K562 (cell line): ENCODE data around the gene POLR2L. TPM values are rescaled to one million over a fixed set of nuclear protein-coding genes. Genes with fewer than 3 reads are reported as not detected.

Experiments used
- BRCA1 ChIP-seq, 2 experiments: fragments of 450-650 bp in 1 of 2; sonication (generic) in 1 of 2; formaldehyde crosslinking in 1 of 2; IDR thresholded peaks; 2 replicates each; pipeline versions ENCODE4 v1.5.0 to v1.6.1; 2017 to 2020; ENCODE audit warnings: mild to moderate bottlenecking in 1 of 2, missing genetic modification reagents in 1 of 2
- ELF2 ChIP-seq: fragments of 250-450 bp; sonication (Bioruptor Pico); IDR thresholded peaks from 2 replicates; pipeline ENCODE4 v1.5.0; 2021; ENCODE audit warnings: mild to moderate bottlenecking
- MBD2 ChIP-seq: sonication (generic); IDR thresholded peaks from 2 replicates; pipeline ENCODE4 v1.6.1; 2016; ENCODE audit warnings: low read depth, borderline replicate concordance
- POLR2AphosphoS5 ChIP-seq: IDR thresholded peaks from 2 replicates; pipeline ENCODE4 v1.6.1; 2011; ENCODE audit warnings: mild to moderate bottlenecking, low read depth, low read length, moderate library complexity; ENCODE audit not compliant: control insufficient read depth, insufficient read depth
- RBFOX2 ChIP-seq: fragments of 200-400 bp; formaldehyde crosslinking; IDR thresholded peaks from 2 replicates; pipeline ENCODE4 v1.6.1; 2017; ENCODE audit warnings: low read depth, mild to moderate bottlenecking, low read length, moderate library complexity
- RBM34 ChIP-seq: fragments of 200-400 bp; formaldehyde crosslinking; IDR thresholded peaks from 2 replicates; pipeline ENCODE4 v1.6.1; 2018; ENCODE audit warnings: low read length, borderline replicate concordance; ENCODE audit not compliant: insufficient read depth
- SAP30 ChIP-seq: fragments of 200-600 bp; sonication (generic); IDR thresholded peaks from 2 replicates; pipeline ENCODE4 v1.6.1; 2012; ENCODE audit warnings: borderline replicate concordance, low read depth, mild to moderate bottlenecking, moderate library complexity, low read length, control low read depth, inconsistent platforms; ENCODE audit not compliant: insufficient read depth, poor library complexity, severe bottlenecking
- ZFPM2 ChIP-seq: fragments of 250-450 bp; sonication (Bioruptor Pico); IDR thresholded peaks from 2 replicates; pipeline ENCODE4 v1.5.1; 2022; ENCODE audit warnings: mild to moderate bottlenecking
- ZNF121 ChIP-seq: sonication (generic); formaldehyde crosslinking; conservative IDR thresholded peaks from 2 replicates; pipeline ENCODE4 v1.8.0; 2022; ENCODE audit warnings: missing genetic modification reagents
- ZNF347 ChIP-seq: fragments of 450-650 bp; formaldehyde crosslinking; IDR thresholded peaks from 2 replicates; pipeline ENCODE4 v1.4.0; 2020; ENCODE audit warnings: low read depth, mild to moderate bottlenecking, moderate library complexity
- polyA plus RNA-seq, 8 experiments: library from polyadenylated mRNA; depleted of rRNA in 4 of 8; stranded (reverse) in 5 of 8; unstranded in 3 of 8; fragments of >200 nt; fragmentation: Nextera tagmentation in 2 of 8; fragmentation: Illumina TruSeq in 1 of 8; extraction: Ambion mirVana in 2 of 8; extraction: Trizol in 1 of 8; gene quantifications; 2 replicates each; pipeline versions ENCODE4 v1.2.1 to v1.2.3, GENCODE V29; 2011 to 2014; ENCODE audit warnings: inconsistent platforms in 1 of 8, missing spikeins in 1 of 8
- total RNA-seq, 7 experiments: library from RNA; depleted of rRNA in 6 of 7; stranded (reverse); fragments of >200 nt in 6 of 7; fragmentation: Illumina TruSeq in 2 of 7; extraction: Trizol in 2 of 7; gene quantifications; 2 replicates each; pipeline versions ENCODE4 v1.2.1 to v1.2.3, GENCODE V29; 2011 to 2021; ENCODE audit warnings: low replicate concordance in 1 of 7
- TF ChIP-seq, protein P1 (sequence below): fragments of 450-650 bp; IDR thresholded peaks from 2 replicates; pipeline ENCODE4 v1.7.0; 2016; ENCODE audit warnings: borderline replicate concordance
- TF ChIP-seq, protein P2 (sequence below): fragments of 450-650 bp; IDR thresholded peaks from 2 replicates; pipeline ENCODE4 v1.6.1; 2016; ENCODE audit warnings: mild to moderate bottlenecking, moderate library complexity
- TF ChIP-seq, protein P3 (sequence below): fragments of 450-650 bp; IDR thresholded peaks from 2 replicates; pipeline ENCODE4 v1.6.1; 2016

Gene POLR2L
- total and polyA plus RNA-seq, 9 of the 15 experiments (the other 6 are each of a cell fraction or from before 2014, with no cell fraction given), result 38.3 to 688 (median 108) TPM

DNA sequence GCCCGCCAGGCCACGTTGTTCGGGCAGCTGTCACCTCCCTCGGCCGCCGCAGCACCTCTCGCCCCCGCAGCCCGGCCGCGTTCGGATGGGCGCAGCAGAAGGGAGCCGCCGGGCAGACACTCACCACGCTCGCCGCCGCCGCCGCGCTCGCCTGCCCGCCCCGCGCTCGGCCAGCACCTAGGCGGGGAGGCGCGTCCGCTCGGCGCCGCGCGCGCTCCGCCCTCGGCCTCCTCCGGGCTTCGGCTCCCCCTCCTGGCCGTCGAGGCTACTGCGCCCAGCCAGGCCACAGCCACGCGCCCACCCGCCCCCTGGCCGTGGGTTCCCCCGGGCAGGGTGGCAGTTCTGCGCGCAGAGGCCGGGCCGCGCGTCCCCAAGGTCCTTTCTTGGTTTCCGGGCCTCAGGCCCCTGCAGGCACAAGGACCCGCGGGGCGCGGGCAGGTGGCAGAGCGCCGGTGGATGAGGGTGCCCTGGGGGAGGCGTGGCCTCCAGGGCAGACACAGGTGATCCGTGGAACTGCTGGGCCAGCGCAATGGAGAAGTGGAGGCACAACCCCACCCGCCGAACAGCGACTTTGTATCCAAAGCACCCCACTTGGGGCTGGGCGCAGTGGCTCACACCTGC lies 44.1 kb downstream of the POLR2L start, which contains the start of gene SLC25A22 (continued):
- TF ChIP-seq RBM34 (no peak), MBD2 (no peak), SAP30 (no peak), ZNF347 (no peak), RBFOX2 (peak; percentile 42), ZFPM2 (CRISPR knock-in tag) (no peak), POLR2AphosphoS5 (no peak), ELF2 (CRISPR knock-in tag) (no peak), ZNF121 (CRISPR knock-in tag) (no peak), BRCA1 (IDR thresholded peaks at IDR 0.05) (no peak), BRCA1 (CRISPR knock-in tag; IDR thresholded peaks at IDR 0.05) (no peak)
- TF ChIP-seq, protein P1, sequence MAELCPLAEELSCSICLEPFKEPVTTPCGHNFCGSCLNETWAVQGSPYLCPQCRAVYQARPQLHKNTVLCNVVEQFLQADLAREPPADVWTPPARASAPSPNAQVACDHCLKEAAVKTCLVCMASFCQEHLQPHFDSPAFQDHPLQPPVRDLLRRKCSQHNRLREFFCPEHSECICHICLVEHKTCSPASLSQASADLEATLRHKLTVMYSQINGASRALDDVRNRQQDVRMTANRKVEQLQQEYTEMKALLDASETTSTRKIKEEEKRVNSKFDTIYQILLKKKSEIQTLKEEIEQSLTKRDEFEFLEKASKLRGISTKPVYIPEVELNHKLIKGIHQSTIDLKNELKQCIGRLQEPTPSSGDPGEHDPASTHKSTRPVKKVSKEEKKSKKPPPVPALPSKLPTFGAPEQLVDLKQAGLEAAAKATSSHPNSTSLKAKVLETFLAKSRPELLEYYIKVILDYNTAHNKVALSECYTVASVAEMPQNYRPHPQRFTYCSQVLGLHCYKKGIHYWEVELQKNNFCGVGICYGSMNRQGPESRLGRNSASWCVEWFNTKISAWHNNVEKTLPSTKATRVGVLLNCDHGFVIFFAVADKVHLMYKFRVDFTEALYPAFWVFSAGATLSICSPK, result no peak
- TF ChIP-seq, protein P2, sequence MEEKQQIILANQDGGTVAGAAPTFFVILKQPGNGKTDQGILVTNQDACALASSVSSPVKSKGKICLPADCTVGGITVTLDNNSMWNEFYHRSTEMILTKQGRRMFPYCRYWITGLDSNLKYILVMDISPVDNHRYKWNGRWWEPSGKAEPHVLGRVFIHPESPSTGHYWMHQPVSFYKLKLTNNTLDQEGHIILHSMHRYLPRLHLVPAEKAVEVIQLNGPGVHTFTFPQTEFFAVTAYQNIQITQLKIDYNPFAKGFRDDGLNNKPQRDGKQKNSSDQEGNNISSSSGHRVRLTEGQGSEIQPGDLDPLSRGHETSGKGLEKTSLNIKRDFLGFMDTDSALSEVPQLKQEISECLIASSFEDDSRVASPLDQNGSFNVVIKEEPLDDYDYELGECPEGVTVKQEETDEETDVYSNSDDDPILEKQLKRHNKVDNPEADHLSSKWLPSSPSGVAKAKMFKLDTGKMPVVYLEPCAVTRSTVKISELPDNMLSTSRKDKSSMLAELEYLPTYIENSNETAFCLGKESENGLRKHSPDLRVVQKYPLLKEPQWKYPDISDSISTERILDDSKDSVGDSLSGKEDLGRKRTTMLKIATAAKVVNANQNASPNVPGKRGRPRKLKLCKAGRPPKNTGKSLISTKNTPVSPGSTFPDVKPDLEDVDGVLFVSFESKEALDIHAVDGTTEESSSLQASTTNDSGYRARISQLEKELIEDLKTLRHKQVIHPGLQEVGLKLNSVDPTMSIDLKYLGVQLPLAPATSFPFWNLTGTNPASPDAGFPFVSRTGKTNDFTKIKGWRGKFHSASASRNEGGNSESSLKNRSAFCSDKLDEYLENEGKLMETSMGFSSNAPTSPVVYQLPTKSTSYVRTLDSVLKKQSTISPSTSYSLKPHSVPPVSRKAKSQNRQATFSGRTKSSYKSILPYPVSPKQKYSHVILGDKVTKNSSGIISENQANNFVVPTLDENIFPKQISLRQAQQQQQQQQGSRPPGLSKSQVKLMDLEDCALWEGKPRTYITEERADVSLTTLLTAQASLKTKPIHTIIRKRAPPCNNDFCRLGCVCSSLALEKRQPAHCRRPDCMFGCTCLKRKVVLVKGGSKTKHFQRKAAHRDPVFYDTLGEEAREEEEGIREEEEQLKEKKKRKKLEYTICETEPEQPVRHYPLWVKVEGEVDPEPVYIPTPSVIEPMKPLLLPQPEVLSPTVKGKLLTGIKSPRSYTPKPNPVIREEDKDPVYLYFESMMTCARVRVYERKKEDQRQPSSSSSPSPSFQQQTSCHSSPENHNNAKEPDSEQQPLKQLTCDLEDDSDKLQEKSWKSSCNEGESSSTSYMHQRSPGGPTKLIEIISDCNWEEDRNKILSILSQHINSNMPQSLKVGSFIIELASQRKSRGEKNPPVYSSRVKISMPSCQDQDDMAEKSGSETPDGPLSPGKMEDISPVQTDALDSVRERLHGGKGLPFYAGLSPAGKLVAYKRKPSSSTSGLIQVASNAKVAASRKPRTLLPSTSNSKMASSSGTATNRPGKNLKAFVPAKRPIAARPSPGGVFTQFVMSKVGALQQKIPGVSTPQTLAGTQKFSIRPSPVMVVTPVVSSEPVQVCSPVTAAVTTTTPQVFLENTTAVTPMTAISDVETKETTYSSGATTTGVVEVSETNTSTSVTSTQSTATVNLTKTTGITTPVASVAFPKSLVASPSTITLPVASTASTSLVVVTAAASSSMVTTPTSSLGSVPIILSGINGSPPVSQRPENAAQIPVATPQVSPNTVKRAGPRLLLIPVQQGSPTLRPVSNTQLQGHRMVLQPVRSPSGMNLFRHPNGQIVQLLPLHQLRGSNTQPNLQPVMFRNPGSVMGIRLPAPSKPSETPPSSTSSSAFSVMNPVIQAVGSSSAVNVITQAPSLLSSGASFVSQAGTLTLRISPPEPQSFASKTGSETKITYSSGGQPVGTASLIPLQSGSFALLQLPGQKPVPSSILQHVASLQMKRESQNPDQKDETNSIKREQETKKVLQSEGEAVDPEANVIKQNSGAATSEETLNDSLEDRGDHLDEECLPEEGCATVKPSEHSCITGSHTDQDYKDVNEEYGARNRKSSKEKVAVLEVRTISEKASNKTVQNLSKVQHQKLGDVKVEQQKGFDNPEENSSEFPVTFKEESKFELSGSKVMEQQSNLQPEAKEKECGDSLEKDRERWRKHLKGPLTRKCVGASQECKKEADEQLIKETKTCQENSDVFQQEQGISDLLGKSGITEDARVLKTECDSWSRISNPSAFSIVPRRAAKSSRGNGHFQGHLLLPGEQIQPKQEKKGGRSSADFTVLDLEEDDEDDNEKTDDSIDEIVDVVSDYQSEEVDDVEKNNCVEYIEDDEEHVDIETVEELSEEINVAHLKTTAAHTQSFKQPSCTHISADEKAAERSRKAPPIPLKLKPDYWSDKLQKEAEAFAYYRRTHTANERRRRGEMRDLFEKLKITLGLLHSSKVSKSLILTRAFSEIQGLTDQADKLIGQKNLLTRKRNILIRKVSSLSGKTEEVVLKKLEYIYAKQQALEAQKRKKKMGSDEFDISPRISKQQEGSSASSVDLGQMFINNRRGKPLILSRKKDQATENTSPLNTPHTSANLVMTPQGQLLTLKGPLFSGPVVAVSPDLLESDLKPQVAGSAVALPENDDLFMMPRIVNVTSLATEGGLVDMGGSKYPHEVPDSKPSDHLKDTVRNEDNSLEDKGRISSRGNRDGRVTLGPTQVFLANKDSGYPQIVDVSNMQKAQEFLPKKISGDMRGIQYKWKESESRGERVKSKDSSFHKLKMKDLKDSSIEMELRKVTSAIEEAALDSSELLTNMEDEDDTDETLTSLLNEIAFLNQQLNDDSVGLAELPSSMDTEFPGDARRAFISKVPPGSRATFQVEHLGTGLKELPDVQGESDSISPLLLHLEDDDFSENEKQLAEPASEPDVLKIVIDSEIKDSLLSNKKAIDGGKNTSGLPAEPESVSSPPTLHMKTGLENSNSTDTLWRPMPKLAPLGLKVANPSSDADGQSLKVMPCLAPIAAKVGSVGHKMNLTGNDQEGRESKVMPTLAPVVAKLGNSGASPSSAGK, result no peak
- TF ChIP-seq, protein P3, sequence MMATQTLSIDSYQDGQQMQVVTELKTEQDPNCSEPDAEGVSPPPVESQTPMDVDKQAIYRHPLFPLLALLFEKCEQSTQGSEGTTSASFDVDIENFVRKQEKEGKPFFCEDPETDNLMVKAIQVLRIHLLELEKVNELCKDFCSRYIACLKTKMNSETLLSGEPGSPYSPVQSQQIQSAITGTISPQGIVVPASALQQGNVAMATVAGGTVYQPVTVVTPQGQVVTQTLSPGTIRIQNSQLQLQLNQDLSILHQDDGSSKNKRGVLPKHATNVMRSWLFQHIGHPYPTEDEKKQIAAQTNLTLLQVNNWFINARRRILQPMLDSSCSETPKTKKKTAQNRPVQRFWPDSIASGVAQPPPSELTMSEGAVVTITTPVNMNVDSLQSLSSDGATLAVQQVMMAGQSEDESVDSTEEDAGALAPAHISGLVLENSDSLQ, result no peak
